NCI-H2081 (cell line): Measurements from ENCODE around the gene CCDC117.
A peak's percentile ranks its signal among the peaks of the same experiment; 100 is the strongest.
"Not testable (repeated sequence)": the region's sequence is repeated elsewhere in the genome, so short reads cannot be mapped to it uniquely, and the experiment has no call there.

Experiments used
- DNase-seq, 2 experiments: peaks; one replicate each; lab custom pipeline; 2025; lab: John Stamatoyannopoulos, UW

The CCDC117 gene

GRCh38 chr22:28801845-28802594 lies 29.5 kb downstream of the CCDC117 start:
- DNase-seq: no peak

- no peak for DNase-seq
Observed at GRCh38 chr22:28802595-28803123, 30.2 kb downstream of the CCDC117 start.

GRCh38 chr22:28805426-28805825 lies 32.9 kb downstream of the CCDC117 start:
- DNase-seq: not testable (repeated sequence)

- no peak for DNase-seq
Observed at GRCh38 chr22:28808716-28809355, 36.3 kb downstream of the CCDC117 start.

- DNase-seq: no peak
Observed at GRCh38 chr22:28810821-28811491, 38.5 kb downstream of the CCDC117 start.

- no peak for DNase-seq
Observed at GRCh38 chr22:28812516-28812915, 40.0 kb downstream of the CCDC117 start.

- DNase-seq: no peak
Observed at GRCh38 chr22:28813772-28814518, 41.5 kb downstream of the CCDC117 start.

- no peak for DNase-seq
Observed at GRCh38 chr22:28815111-28815510, 42.6 kb downstream of the CCDC117 start.

- DNase-seq: no peak
Observed at GRCh38 chr22:28815729-28816128, 43.2 kb downstream of the CCDC117 start.

- no peak for DNase-seq
Observed at GRCh38 chr22:28817064-28817463, 44.6 kb downstream of the CCDC117 start.

- DNase-seq: peak in 1 of 2 experiments; percentile 10
Observed at GRCh38 chr22:28817919-28818859, 45.7 kb downstream of the CCDC117 start.

- DNase-seq: no peak
Observed at GRCh38 chr22:28819253-28820096, 47.0 kb downstream of the CCDC117 start.

GRCh38 chr22:28820885-28821284 lies 48.4 kb downstream of the CCDC117 start:
- no peak for DNase-seq

- no peak for DNase-seq
Observed at GRCh38 chr22:28821452-28821851, 49.0 kb downstream of the CCDC117 start.

GRCh38 chr22:28822930-28823551 lies 50.5 kb downstream of the CCDC117 start:
- DNase-seq: peak; percentile 77 to 95

GRCh38 chr22:28824455-28824854 lies 52.0 kb downstream of the CCDC117 start:
- not testable (repeated sequence) for DNase-seq

GRCh38 chr22:28826430-28826829 lies 53.9 kb downstream of the CCDC117 start:
- DNase-seq: not testable (repeated sequence)

- DNase-seq: no peak
Observed at GRCh38 chr22:28826921-28827320, 54.4 kb downstream of the CCDC117 start.
